Measurements from ENCODE around the gene GGPS1.

DNA sequence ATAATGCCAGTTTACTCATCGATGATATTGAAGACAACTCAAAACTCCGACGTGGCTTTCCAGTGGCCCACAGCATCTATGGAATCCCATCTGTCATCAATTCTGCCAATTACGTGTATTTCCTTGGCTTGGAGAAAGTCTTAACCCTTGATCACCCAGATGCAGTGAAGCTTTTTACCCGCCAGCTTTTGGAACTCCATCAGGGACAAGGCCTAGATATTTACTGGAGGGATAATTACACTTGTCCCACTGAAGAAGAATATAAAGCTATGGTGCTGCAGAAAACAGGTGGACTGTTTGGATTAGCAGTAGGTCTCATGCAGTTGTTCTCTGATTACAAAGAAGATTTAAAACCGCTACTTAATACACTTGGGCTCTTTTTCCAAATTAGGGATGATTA, 13.7 kb downstream of the GGPS1 start:
- TF ChIP-seq, protein P1, sequence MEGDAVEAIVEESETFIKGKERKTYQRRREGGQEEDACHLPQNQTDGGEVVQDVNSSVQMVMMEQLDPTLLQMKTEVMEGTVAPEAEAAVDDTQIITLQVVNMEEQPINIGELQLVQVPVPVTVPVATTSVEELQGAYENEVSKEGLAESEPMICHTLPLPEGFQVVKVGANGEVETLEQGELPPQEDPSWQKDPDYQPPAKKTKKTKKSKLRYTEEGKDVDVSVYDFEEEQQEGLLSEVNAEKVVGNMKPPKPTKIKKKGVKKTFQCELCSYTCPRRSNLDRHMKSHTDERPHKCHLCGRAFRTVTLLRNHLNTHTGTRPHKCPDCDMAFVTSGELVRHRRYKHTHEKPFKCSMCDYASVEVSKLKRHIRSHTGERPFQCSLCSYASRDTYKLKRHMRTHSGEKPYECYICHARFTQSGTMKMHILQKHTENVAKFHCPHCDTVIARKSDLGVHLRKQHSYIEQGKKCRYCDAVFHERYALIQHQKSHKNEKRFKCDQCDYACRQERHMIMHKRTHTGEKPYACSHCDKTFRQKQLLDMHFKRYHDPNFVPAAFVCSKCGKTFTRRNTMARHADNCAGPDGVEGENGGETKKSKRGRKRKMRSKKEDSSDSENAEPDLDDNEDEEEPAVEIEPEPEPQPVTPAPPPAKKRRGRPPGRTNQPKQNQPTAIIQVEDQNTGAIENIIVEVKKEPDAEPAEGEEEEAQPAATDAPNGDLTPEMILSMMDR (IDR thresholded peaks at IDR 0.05): no peak
- TF ChIP-seq POLR2AphosphoS5 (IDR thresholded peaks at IDR 0.05): no peak
